ENCODE results near the gene ATXN7L1.

GRCh38 chr7:105830405-105831301 is 45.7 kb downstream of the ATXN7L1 start:
- TF ChIP-seq CTCF (IDR thresholded peaks at IDR 0.05) (no peak), POLR2A (IDR thresholded peaks at IDR 0.05) (no peak)
